ENCODE measurements around the gene FXYD5.

- TF ChIP-seq RNF2 (IDR thresholded peaks at IDR 0.05; ENCODE audit: borderline replicate concordance, low read depth) (no peak), EP300 (IDR thresholded peaks at IDR 0.05) (no peak), REST (IDR thresholded peaks at IDR 0.05) (no peak)
Observed at GRCh38 chr19:35214766-35215422, 60.4 kb downstream of the FXYD5 start.
